Psoas muscle (tissue), 8 donors: ENCODE measurements around the gene TTLL4. TPM values are rescaled to one million over a fixed set of nuclear protein-coding genes. Genes with fewer than 3 reads are reported as not detected.

Experiments used
- ATAC-seq, 4 donors: fragments of 200-7000 bp; cut with Tn5 transposase; one replicate each; pipeline ENCODE4 v1.9.1; 2020; ENCODE audit warnings: moderate library complexity in 3 of 4, mild to moderate bottlenecking in 2 of 4
- DNase-seq, 2 donors: peaks; one replicate each; pipeline ENCODE4 v3.0.0-alpha.2; 2020
- H3K27ac ChIP-seq: fragments of 200-600 bp; one replicate; pipeline ENCODE4 v1.8.0; 2022
- H3K27me3 ChIP-seq, 3 donors: fragments of 200-600 bp in 1 of 3; one replicate each; pipeline versions ENCODE4 v1.6.1 to v1.8.0; 2013 to 2022; ENCODE audit warnings: low read length in 2 of 3, mild to moderate bottlenecking in 2 of 3, moderate library complexity in 1 of 3; ENCODE audit not compliant: insufficient read depth in 3 of 3
- H3K36me3 ChIP-seq, 2 donors: fragments of 200-600 bp in 1 of 2; one replicate each; pipeline versions ENCODE4 v1.6.1 to v1.8.0; 2013 to 2022; ENCODE audit warnings: low read depth in 1 of 2, mild to moderate bottlenecking in 1 of 2, moderate library complexity in 1 of 2; ENCODE audit not compliant: insufficient read depth in 1 of 2
- H3K4me1 ChIP-seq: fragments of 200-600 bp; one replicate; pipeline ENCODE4 v1.8.0; 2022
- H3K4me3 ChIP-seq: fragments of 200-600 bp; one replicate; pipeline ENCODE4 v1.8.0; 2022; ENCODE audit warnings: mild to moderate bottlenecking
- H3K9me3 ChIP-seq: fragments of 200-600 bp; one replicate; pipeline ENCODE4 v1.8.0; 2022
- WGBS, 3 donors: extraction: QIAGEN DNeasy Blood & Tissue Kit; methylation state at CpG; one replicate each; pipeline versions ENCODE4 v1.1.6 to v1.1.7; 2013; 5-methylcytosine and 5-hydroxymethylcytosine counted together
- intact Hi-C, 2 donors: fragments of 100-400 bp; cut with DNase I; formaldehyde crosslinking; loops; one replicate each; pipeline versions ENCODE4 v1.11.0 to v1.14.2; 2022
- polyA plus RNA-seq, 3 donors: library from polyadenylated mRNA; stranded (reverse); fragments of 200-250 nt; gene quantifications; one replicate each; pipeline ENCODE4 v1.2.3, GENCODE V29; 2013
- total RNA-seq, 4 donors: library from RNA; stranded (reverse); fragmentation: NEBNext Ultra II Directional in 2 of 4; extraction: Animal tissue kit (Norgen Biotek cat#: 25700) in 2 of 4; gene quantifications; one replicate each; pipeline versions ENCODE4 v1.2.1 to v1.2.4, GENCODE V29; 2021 to 2023
- TF ChIP-seq, protein P1 (sequence below): fragments of 200-600 bp; IDR thresholded peaks from one replicate; pipeline ENCODE4 v1.8.0; 2022; ENCODE audit warnings: antibody characterized with exemption
- donor health status: healthy with polysubstance abuse.
- donor health status: DM: no; HTN: no; CAD: no; lungs with moderate emphysema.
- donor health status: Bipolar disorder and iron deficiency.
- donor health status: healthy.
- donor health status: DM: yes; HTN: yes; CAD: no.
- donor health status: DM: no; HTN: no; CAD: no.
- donor health status: DM: no; HTN: no; CAD: no.
- donor health status: DM: yes; HTN: yes; CAD: no.

Gene TTLL4
- total and polyA plus RNA-seq, 7 donors = 9.2 to 15.7 (median 14.0) TPM

DNA sequence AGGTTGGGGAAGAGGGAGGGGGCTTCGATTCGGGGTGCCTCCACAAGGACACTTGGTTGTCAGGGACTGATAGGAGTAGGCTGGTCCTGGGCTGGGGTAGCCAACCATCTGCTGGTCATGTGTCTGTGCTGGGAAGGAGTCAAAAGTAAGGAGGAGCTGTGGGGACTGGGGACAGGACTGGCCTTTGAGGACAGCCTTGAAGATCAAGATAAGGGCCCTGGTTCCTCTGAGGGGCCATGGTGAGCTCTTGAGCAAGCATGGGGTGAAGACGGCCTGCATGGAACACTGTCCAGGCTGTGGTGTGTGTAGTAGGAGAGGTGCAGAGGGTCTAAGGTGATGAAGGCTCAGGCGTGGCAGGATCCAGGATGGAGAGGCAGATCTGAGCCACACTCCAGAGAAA, 73.1 kb downstream of the TTLL4 start:
- H3K9me3 ChIP-seq = peaks cover 4% of the 10 kb centered on the region
- peak overlapping the region; percentile 74 for H3K4me3 ChIP-seq
- no peak overlapping the region for H3K27ac ChIP-seq
- peaks cover 0 to 2% (median 0%) of the 10 kb centered on the region in 3 donors for H3K27me3 ChIP-seq
- TF ChIP-seq, protein P1, sequence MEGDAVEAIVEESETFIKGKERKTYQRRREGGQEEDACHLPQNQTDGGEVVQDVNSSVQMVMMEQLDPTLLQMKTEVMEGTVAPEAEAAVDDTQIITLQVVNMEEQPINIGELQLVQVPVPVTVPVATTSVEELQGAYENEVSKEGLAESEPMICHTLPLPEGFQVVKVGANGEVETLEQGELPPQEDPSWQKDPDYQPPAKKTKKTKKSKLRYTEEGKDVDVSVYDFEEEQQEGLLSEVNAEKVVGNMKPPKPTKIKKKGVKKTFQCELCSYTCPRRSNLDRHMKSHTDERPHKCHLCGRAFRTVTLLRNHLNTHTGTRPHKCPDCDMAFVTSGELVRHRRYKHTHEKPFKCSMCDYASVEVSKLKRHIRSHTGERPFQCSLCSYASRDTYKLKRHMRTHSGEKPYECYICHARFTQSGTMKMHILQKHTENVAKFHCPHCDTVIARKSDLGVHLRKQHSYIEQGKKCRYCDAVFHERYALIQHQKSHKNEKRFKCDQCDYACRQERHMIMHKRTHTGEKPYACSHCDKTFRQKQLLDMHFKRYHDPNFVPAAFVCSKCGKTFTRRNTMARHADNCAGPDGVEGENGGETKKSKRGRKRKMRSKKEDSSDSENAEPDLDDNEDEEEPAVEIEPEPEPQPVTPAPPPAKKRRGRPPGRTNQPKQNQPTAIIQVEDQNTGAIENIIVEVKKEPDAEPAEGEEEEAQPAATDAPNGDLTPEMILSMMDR = no peak
- H3K36me3 ChIP-seq = no peaks in the 10 kb centered on the region
- ATAC-seq (no peak), DNase-seq (no peak)
- 89 to 96% (median 91%) methylated on average over 4 of the region's 4 CpGs for WGBS, 3 donors
- peaks cover 26% of the 10 kb centered on the region for H3K4me1 ChIP-seq
- intact Hi-C loops = loop anchor here in 1 of 2 donors (5.0 kb wide), 2 partner anchors 49 to 71 kb away; partner anchors contain the start of genes PRKAG3 and TTLL4

DNA sequence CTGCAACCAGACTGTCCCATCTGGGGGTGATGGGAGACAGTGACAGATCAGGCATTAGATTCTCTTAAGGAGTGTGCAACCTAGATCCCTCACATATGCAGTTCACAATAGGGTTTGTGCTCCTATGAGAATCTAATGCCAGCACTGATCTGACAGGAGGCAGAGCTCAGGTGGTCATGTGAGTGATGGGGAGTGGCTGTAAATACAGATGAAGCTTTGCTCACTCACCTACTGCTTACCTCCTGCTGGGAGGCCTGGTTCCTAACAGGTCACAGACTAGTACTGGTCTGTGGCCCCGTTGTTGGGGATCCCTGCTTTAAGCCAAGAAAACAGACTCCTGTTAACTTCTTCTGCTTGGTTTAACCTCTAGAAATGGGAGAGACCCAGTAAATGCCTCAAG, 74.5 kb downstream of the TTLL4 start:
- 24 to 65% (median 60%) methylated on average over 1 of the region's 1 CpG for WGBS, 3 donors
- no peak for ATAC-seq
- no peaks in the 10 kb centered on the region for H3K36me3 ChIP-seq
- H3K9me3 ChIP-seq = peaks cover 4% of the 10 kb centered on the region
- TF ChIP-seq, protein P1 = no peak
- DNase-seq = no peak
- H3K4me3 ChIP-seq = no peak overlapping the region
- peaks cover 0 to 2% (median 0%) of the 10 kb centered on the region in 3 donors for H3K27me3 ChIP-seq
- peaks cover 34% of the 10 kb centered on the region for H3K4me1 ChIP-seq
- intact Hi-C loops = no loop called here
- H3K27ac ChIP-seq = no peak overlapping the region

DNA sequence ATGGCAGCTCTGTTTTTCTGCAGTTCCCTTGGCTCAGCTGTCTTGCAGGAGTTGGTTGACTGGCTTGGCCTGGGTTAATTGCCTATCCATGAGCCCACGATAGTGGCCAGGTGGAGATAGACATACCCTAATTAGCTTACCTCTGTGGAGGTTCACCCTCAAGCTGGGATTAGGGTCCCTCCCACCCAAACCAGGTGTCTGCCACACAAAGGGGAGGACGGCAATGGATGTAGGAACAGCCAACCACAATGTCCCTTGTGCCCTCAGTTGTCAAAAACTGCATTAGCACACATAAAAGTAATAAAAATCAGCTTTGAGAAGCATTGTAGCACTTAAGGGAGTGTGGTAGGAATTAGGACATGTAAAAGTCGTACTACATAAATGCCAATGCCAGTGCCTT, 75.5 kb downstream of the TTLL4 start:
- no peak overlapping the region for H3K4me3 ChIP-seq
- DNase-seq (no peak), ATAC-seq (no peak)
- WGBS, 3 donors = 81 to 91% (median 84%) methylated on average over 3 of the region's 3 CpGs
- intact Hi-C loops = no loop called here
- H3K27ac ChIP-seq = no peak overlapping the region
- peaks cover 0 to 2% (median 0%) of the 10 kb centered on the region in 3 donors for H3K27me3 ChIP-seq
- peaks cover 32% of the 10 kb centered on the region for H3K4me1 ChIP-seq
- TF ChIP-seq, protein P1 = no peak
- no peaks in the 10 kb centered on the region for H3K36me3 ChIP-seq
- H3K9me3 ChIP-seq = peaks cover 4% of the 10 kb centered on the region

DNA sequence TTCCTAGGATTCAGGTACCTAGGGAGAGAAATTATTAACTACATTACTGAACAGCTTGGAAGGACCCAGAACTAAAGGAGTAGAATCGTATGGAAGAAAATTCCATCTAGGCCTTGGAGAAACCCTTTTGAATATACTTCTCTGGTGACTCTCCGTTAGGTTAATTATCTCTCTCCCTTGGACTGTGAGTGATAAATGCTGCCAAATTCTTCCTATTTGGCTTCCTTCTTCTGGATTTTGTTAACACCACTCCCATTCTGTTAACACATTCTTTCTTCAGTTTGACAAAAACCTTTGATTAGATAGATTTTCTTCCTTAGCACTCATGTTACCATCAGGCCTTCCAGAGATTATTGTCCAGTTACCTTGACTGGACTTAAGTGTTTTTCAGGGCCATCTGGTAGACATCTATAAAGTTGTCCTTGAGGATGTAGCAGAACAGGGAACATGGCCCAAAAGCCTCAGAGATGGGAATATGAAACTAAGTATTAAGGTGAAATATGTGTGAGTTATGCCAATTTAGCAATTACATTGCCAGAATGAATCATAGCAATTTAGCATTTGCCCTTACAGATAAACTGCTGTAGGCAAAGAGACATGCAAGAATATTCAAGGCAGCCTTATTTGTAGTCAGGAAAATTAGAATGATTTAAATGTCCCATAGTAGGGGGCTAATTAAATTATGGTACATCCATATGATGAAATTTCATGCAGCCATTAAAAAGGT, 78.1 kb downstream of the TTLL4 start:
- peaks cover 0 to 1% (median 0%) of the 10 kb centered on the region in 3 donors for H3K27me3 ChIP-seq
- H3K4me1 ChIP-seq = peaks cover 24% of the 10 kb centered on the region
- no peak overlapping the region for H3K27ac ChIP-seq
- H3K9me3 ChIP-seq = peaks cover 4% of the 10 kb centered on the region
- TF ChIP-seq, protein P1 = no peak
- intact Hi-C loops = no loop called here
- no peaks in the 10 kb centered on the region for H3K36me3 ChIP-seq
- no peak for ATAC-seq
- 75 to 88% (median 75%) methylated on average over 2 of the region's 2 CpGs for WGBS, 3 donors
- no peak for DNase-seq
- H3K4me3 ChIP-seq = no peak overlapping the region

DNA sequence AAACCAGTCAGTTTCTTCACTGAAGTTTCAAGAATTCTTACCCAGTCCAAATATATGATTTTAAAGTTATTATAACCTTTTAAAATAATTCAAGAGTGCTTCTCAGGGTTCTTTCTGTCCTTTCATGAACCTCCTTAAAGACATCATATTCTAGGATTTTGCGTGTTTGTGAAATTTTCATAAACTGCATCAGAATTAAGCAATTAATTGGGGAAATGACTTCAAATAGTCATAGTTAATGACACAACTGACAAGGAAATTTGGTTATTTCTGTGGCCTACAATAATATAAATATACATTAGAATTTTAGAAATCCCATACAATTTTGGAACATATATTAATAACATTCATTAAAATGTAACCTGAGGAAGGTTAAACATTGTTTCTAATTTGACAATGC, 81.8 kb downstream of the TTLL4 start:
- no peaks in the 10 kb centered on the region for H3K27me3 ChIP-seq

More for the DNA sequence above, 81.8 kb downstream of the TTLL4 start:
- H3K27ac ChIP-seq = no peak overlapping the region
- WGBS, 3 donors = 97 to 99% (median 98%) methylated on average over 1 of the region's 1 CpG
- H3K4me1 ChIP-seq = peaks cover 9% of the 10 kb centered on the region
- no peaks in the 10 kb centered on the region for H3K36me3 ChIP-seq
- H3K4me3 ChIP-seq = no peak overlapping the region
- DNase-seq (no peak), ATAC-seq (no peak)
- intact Hi-C loops = no loop called here
- peaks cover 4% of the 10 kb centered on the region for H3K9me3 ChIP-seq
- TF ChIP-seq, protein P1 = no peak
